ENCODE results near the gene CFAP46. TPM values are rescaled to one million over a fixed set of nuclear protein-coding genes. Genes with fewer than 3 reads are reported as not detected.

Gene CFAP46
- total RNA-seq, 1 donor from 2014 or later = 15.4 TPM

- no peak overlapping the region for H3K27ac Mint-ChIP-seq
- H3K27me3 Mint-ChIP-seq = peaks cover 4% of the 10 kb centered on the region
- no peak overlapping the region for H3K4me3 Mint-ChIP-seq (ENCODE audit: low read depth)
- no peaks in the 10 kb centered on the region for H3K9me3 Mint-ChIP-seq (ENCODE audit: low read depth)
- TF ChIP-seq CTCF (IDR thresholded peaks at IDR 0.05; ENCODE audit: unreplicated experiment) = no peak
- peaks cover 1% of the 10 kb centered on the region for H3K36me3 Mint-ChIP-seq (ENCODE audit: insufficient read depth)
- no peak for DNase-seq (ENCODE audit: low spot score, unreplicated experiment)
- H3K4me1 Mint-ChIP-seq (ENCODE audit: low read depth) = no peaks in the 10 kb centered on the region
These were observed 34.3 kb downstream of the CFAP46 start for GRCh38 chr10:132907821-132908620.

- H3K4me3 Mint-ChIP-seq (ENCODE audit: low read depth) = no peak overlapping the region
- no peak overlapping the region for H3K27ac Mint-ChIP-seq
- no peaks in the 10 kb centered on the region for H3K36me3 Mint-ChIP-seq (ENCODE audit: insufficient read depth)
- no peak for DNase-seq (ENCODE audit: low spot score, unreplicated experiment)
- H3K27me3 Mint-ChIP-seq = peaks cover 4% of the 10 kb centered on the region
- no peaks in the 10 kb centered on the region for H3K9me3 Mint-ChIP-seq (ENCODE audit: low read depth)
- no peaks in the 10 kb centered on the region for H3K4me1 Mint-ChIP-seq (ENCODE audit: low read depth)
- no peak for TF ChIP-seq CTCF (IDR thresholded peaks at IDR 0.05; ENCODE audit: unreplicated experiment)
These were observed 35.5 kb downstream of the CFAP46 start for GRCh38 chr10:132906836-132907235.

- no peak for TF ChIP-seq CTCF (IDR thresholded peaks at IDR 0.05; ENCODE audit: unreplicated experiment)
- DNase-seq (ENCODE audit: low spot score, unreplicated experiment) = no peak
- Mint-ChIP-seq H3K9me3 (ENCODE audit: low read depth) (peaks cover 4% of the 10 kb centered on the region), H3K27me3 (peaks cover 8% of the 10 kb centered on the region), H3K36me3 (ENCODE audit: insufficient read depth) (peaks cover 1% of the 10 kb centered on the region), H3K27ac (no peak overlapping the region), H3K4me3 (ENCODE audit: low read depth) (no peak overlapping the region), H3K4me1 (ENCODE audit: low read depth) (no peaks in the 10 kb centered on the region)
These were observed 36.3 kb downstream of the CFAP46 start for GRCh38 chr10:132906106-132906505.

GRCh38 chr10:132905661-132906060 lies 36.7 kb downstream of the CFAP46 start:
- peaks cover 9% of the 10 kb centered on the region for H3K27me3 Mint-ChIP-seq
- no peaks in the 10 kb centered on the region for H3K4me1 Mint-ChIP-seq (ENCODE audit: low read depth)
- peaks cover 9% of the 10 kb centered on the region for H3K9me3 Mint-ChIP-seq (ENCODE audit: low read depth)
- no peak for TF ChIP-seq CTCF (IDR thresholded peaks at IDR 0.05; ENCODE audit: unreplicated experiment)
- no peak overlapping the region for H3K27ac Mint-ChIP-seq
- H3K36me3 Mint-ChIP-seq (ENCODE audit: insufficient read depth) = peaks cover 1% of the 10 kb centered on the region
- DNase-seq (ENCODE audit: low spot score, unreplicated experiment) = no peak
- no peak overlapping the region for H3K4me3 Mint-ChIP-seq (ENCODE audit: low read depth)

DNA sequence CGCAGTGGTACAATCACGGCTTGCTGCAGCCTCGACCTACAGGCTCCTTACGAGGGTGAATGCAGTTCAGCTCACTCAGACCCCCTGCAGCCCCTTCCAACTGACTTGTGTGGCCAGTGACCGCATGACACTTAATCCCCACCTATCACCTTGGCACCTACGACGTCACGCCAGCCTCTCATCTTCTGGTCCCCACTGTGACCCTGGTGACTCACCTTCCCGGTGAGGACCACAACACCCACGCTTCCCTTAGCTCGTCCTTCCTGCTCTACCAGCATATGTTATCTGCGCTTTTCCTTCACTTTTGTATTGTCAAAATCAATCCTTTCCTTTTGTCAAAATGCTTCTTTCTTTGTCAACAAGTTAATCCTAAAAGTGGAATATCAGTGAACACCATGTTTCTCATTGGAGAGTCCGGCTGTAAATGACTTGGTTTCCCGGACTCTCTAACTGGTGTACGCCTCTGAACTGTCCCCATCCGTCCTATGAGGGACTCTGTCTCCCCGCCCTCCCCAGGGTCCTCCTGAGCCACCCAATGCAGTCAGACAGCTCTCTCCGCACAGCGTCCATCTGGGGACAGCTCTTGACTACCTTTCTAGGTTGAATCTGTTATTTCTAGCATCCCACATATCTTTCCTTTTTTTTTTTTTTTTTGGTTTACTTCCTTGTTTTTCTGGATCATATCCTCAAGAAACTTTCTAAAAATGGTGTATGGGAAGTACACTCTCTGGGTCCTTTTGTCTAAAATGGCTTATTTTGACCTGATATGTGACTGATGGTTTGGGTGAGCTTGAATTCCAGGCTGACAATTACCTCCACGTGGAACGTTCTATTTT lies 37.3 kb downstream of the CFAP46 start:
- Mint-ChIP-seq H3K4me1 (ENCODE audit: low read depth) (no peaks in the 10 kb centered on the region), H3K4me3 (ENCODE audit: low read depth) (no peak overlapping the region), H3K9me3 (ENCODE audit: low read depth) (peaks cover 10% of the 10 kb centered on the region), H3K36me3 (ENCODE audit: insufficient read depth) (peaks cover 1% of the 10 kb centered on the region), H3K27me3 (peaks cover 9% of the 10 kb centered on the region), H3K27ac (no peak overlapping the region)
- DNase-seq (ENCODE audit: low spot score, unreplicated experiment) = no peak
- TF ChIP-seq CTCF (IDR thresholded peaks at IDR 0.05; ENCODE audit: unreplicated experiment) = no peak
